SW 1271 (cell line): ENCODE measurements around the gene SLTM.
"Not testable (repeated sequence)": the region's sequence is repeated elsewhere in the genome, so short reads cannot be mapped to it uniquely, and the experiment has no call there.

Experiments
- DNase-seq, 2 experiments: peaks; one replicate each; lab custom pipeline; 2025; lab: John Stamatoyannopoulos, UW

Gene SLTM

GRCh38 chr15:58926823-58927222 lies 6.7 kb downstream of the SLTM start:
- no peak for DNase-seq

- DNase-seq: no peak
Observed at GRCh38 chr15:58924327-58924726, 9.2 kb downstream of the SLTM start.

GRCh38 chr15:58923696-58924300 lies 9.7 kb downstream of the SLTM start:
- DNase-seq: no peak

GRCh38 chr15:58923284-58923683 lies 10.2 kb downstream of the SLTM start:
- DNase-seq: no peak

GRCh38 chr15:58921267-58921790 lies 12.2 kb downstream of the SLTM start:
- DNase-seq: no peak

- DNase-seq: not testable (repeated sequence)
Observed at GRCh38 chr15:58920447-58920846, 13.0 kb downstream of the SLTM start.

- DNase-seq: no peak
Observed at GRCh38 chr15:58919232-58919631, 14.2 kb downstream of the SLTM start.

GRCh38 chr15:58918239-58918638 lies 15.2 kb downstream of the SLTM start:
- DNase-seq: no peak

- not testable (repeated sequence) for DNase-seq
Observed at GRCh38 chr15:58917613-58918129, 15.8 kb downstream of the SLTM start.

GRCh38 chr15:58916962-58917361 lies 16.5 kb downstream of the SLTM start:
- no peak for DNase-seq

GRCh38 chr15:58910456-58910855 lies 23.0 kb downstream of the SLTM start:
- DNase-seq: no peak

GRCh38 chr15:58909616-58910015 lies 23.9 kb downstream of the SLTM start:
- no peak for DNase-seq

- no peak for DNase-seq
Observed at GRCh38 chr15:58908550-58909309, 24.7 kb downstream of the SLTM start.

GRCh38 chr15:58900631-58901030 lies 32.8 kb downstream of the SLTM start:
- no peak for DNase-seq

GRCh38 chr15:58898150-58898680 lies 35.3 kb downstream of the SLTM start:
- DNase-seq: no peak

GRCh38 chr15:58889363-58889762 lies 44.1 kb downstream of the SLTM start:
- no peak for DNase-seq

- DNase-seq: no peak
Observed at GRCh38 chr15:58886921-58887320, 46.6 kb downstream of the SLTM start.

- not testable (repeated sequence) for DNase-seq
Observed at GRCh38 chr15:58883926-58884325, 49.6 kb downstream of the SLTM start.

- no peak for DNase-seq
Observed at GRCh38 chr15:58882243-58882642, 51.2 kb downstream of the SLTM start.

GRCh38 chr15:58880320-58880719 lies 53.2 kb downstream of the SLTM start:
- no peak for DNase-seq

- DNase-seq: no peak
Observed at GRCh38 chr15:58877999-58878825, 55.3 kb downstream of the SLTM start.
